ENCODE measurements around the gene DGKB. TPM values are rescaled to one million over a fixed set of nuclear protein-coding genes. Genes with fewer than 3 reads are reported as not detected.

The DGKB gene
- total RNA-seq, 2 experiments from 2014 or later, result not detected

GRCh38 chr7:14698239-14698638, 204.3 kb downstream of the DGKB start:
- POLR2A ChIA-PET, result no interaction called here
- CTCF ChIA-PET, result no interaction called here

- CTCF ChIA-PET, result no interaction called here
- POLR2A ChIA-PET, result no interaction called here
Observed at GRCh38 chr7:14697684-14698083, 204.9 kb downstream of the DGKB start.

GRCh38 chr7:14691597-14692203, 210.9 kb downstream of the DGKB start:
- POLR2A ChIA-PET, result no interaction called here
- CTCF ChIA-PET, result interaction anchor here (1.0 to 1.1 kb wide), 3 partner anchors 9 to 1411 kb away, joined by 3 read pairs; no protein-coding TSS in a partner anchor

GRCh38 chr7:14691034-14691433, 211.5 kb downstream of the DGKB start:
- ChIA-PET POLR2A (no interaction called here), CTCF (interaction anchor here (1.0 to 1.1 kb wide), 2 partner anchors 474 to 1411 kb away, joined by 3 read pairs; no protein-coding TSS in a partner anchor)

- CTCF ChIA-PET, result interaction anchor here (0.7 kb wide), 1 partner anchor 1410 kb away, joined by 6 read pairs; no protein-coding TSS in a partner anchor
- POLR2A ChIA-PET, result no interaction called here
Observed at GRCh38 chr7:14690486-14690885, 212.1 kb downstream of the DGKB start.

GRCh38 chr7:14690075-14690474, 212.5 kb downstream of the DGKB start:
- ChIA-PET POLR2A (no interaction called here), CTCF (interaction anchor here (0.7 kb wide), 1 partner anchor 1409 kb away, joined by 6 read pairs; no protein-coding TSS in a partner anchor)

GRCh38 chr7:14688208-14688607, 214.3 kb downstream of the DGKB start:
- ChIA-PET POLR2A (interaction anchor here (0.7 kb wide), 1 partner anchor 53 kb away, joined by 3 read pairs; no protein-coding TSS in a partner anchor), CTCF (no interaction called here)

GRCh38 chr7:14687777-14688176, 214.8 kb downstream of the DGKB start:
- POLR2A ChIA-PET, result no interaction called here
- CTCF ChIA-PET, result no interaction called here

- CTCF ChIA-PET, result no interaction called here
- POLR2A ChIA-PET, result no interaction called here
Observed at GRCh38 chr7:14687241-14687640, 215.3 kb downstream of the DGKB start.

GRCh38 chr7:14685167-14685566, 217.4 kb downstream of the DGKB start:
- ChIA-PET CTCF (no interaction called here), POLR2A (no interaction called here)

- CTCF ChIA-PET, result no interaction called here
- POLR2A ChIA-PET, result no interaction called here
Observed at GRCh38 chr7:14682910-14683465, 219.6 kb downstream of the DGKB start.

GRCh38 chr7:14676896-14677295, 225.7 kb downstream of the DGKB start:
- POLR2A ChIA-PET, result no interaction called here
- CTCF ChIA-PET, result no interaction called here

GRCh38 chr7:14673202-14673601, 229.3 kb downstream of the DGKB start:
- ChIA-PET CTCF (no interaction called here), POLR2A (no interaction called here)

- POLR2A ChIA-PET, result no interaction called here
- CTCF ChIA-PET, result no interaction called here
Observed at GRCh38 chr7:14666913-14667312, 235.6 kb downstream of the DGKB start.

- CTCF ChIA-PET, result no interaction called here
Observed at GRCh38 chr7:14666304-14666703, 236.2 kb downstream of the DGKB start.

GRCh38 chr7:14639801-14640200, 262.8 kb downstream of the DGKB start:
- POLR2A ChIA-PET, result no interaction called here
- CTCF ChIA-PET, result no interaction called here

More at GRCh38 chr7:14666304-14666703, 236.2 kb downstream of the DGKB start:
- POLR2A ChIA-PET, result no interaction called here

GRCh38 chr7:14639329-14639728, 263.2 kb downstream of the DGKB start:
- POLR2A ChIA-PET, result no interaction called here
- CTCF ChIA-PET, result no interaction called here

- CTCF ChIA-PET, result no interaction called here
- POLR2A ChIA-PET, result no interaction called here
Observed at GRCh38 chr7:14637968-14638367, 264.6 kb downstream of the DGKB start.

- POLR2A ChIA-PET, result interaction anchor here (0.6 kb wide), 1 partner anchor 53 kb away, joined by 3 read pairs; no protein-coding TSS in a partner anchor
- CTCF ChIA-PET, result no interaction called here
Observed at GRCh38 chr7:14635955-14636354, 266.6 kb downstream of the DGKB start.

GRCh38 chr7:14630048-14630447, 272.5 kb downstream of the DGKB start:
- ChIA-PET POLR2A (no interaction called here), CTCF (interaction anchor here (0.5 kb wide), 1 partner anchor 441 kb away, joined by 3 read pairs; no protein-coding TSS in a partner anchor)

- POLR2A ChIA-PET, result no interaction called here
Observed at GRCh38 chr7:14628516-14628915, 274.0 kb downstream of the DGKB start.

GRCh38 chr7:14626076-14626475, 276.5 kb downstream of the DGKB start:
- ChIA-PET CTCF (no interaction called here), POLR2A (no interaction called here)

More at GRCh38 chr7:14628516-14628915, 274.0 kb downstream of the DGKB start:
- CTCF ChIA-PET, result no interaction called here

Data from activated CD8-positive, alpha-beta memory T cell treated with anti-CD3 and anti-CD28 coated beads for 36 hours (primary cell).